ENCODE measurements around the gene ADIPOR2.

The ADIPOR2 gene

DNA sequence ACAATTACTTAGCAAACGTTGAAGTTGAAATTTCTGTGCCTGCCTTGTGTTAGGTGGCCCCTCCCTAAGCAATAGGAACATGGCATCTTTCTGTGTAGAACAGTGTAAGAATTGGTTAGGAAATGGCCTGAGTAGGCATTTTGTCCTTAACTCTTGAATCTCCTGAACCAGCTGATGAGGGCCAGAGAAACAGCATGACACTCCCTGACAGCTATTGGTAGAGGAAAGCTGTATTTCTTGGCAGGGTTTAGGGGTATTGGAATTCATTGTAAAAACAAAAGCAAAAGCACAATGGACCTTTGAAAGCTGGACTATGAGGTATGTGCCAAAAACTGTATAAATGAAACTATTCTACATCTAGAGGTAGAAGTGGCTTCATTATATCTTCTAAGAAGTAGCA is 88.9 kb downstream of the ADIPOR2 start:
- peak; percentile 18 for DNase-seq

DNA sequence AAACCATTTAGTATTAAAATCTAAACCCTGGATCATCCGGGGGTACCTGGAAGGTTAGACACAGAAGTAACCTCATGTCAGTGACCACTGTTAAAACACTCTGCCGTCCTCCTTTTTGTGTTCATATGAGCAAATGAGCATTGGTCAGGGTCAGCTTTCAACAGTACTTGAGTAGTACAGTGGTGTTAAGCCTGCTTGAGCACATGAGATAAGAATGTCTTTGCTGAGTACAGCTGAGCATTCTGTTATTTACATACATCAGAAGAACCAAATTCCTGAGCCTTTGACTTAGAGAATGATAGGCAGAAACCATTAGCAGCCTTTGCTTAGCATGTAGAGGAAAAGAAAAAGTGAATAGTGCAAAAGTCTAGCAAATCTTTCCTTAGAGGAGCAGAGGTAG is 90.9 kb downstream of the ADIPOR2 start:
- DNase-seq = no peak

DNA sequence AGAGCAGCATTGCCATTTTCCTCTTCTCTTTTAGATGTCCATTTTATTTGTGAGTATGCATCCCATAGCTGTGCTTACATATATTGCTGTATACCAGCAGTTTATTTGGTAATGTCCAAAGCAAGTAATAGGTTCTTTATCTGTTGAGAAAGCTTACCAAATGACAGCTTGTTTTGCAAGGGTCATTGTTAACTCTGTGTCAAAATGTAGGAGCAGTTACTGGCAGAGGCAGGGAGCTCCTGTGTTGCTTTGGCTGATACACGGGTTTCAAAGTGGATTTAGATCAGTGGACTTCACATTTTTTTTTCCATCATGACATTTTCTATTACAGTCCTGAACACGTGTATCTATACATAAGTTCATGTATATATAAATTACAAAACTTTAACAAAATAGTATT is 91.3 kb downstream of the ADIPOR2 start:
- DNase-seq = no peak

DNA sequence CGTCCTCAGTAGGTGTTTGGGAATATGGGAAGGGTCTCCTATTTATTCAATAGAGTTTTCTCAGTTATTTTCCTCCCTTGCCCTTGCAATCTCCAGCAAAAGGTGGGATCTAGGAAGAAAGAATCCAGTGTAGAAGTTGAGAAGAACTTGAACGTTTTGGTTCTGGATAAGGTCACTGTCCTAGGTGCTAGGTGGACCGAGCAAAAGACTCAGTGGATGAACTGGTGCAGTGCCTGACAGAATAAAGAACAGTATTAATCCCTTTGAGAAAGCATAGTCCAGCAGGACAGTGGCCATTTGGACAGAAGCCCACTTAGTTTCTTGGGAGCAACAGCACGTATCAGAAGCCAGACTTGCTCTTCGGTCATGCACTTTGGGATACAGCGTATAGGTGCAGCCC is 96.8 kb downstream of the ADIPOR2 start:
- DNase-seq = no peak

DNA sequence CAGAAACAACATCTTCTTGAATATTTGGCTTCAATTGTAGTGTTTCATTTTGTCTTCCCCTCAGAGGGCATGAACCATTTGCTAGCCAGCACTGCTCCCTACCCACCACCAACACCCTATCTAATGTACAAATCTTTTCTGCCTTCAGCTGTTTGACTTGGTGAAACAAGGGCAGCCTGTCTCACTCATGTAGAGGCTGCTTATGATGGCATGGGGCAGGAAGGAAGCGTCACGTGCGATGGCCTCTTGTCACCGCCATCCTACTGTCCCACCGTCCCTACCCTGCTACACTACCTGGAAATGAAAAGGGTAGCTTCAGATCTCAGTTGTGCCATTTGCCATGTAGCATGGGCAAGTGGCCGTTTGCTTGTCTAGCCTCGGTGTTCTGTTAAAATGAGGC is 99.6 kb downstream of the ADIPOR2 start:
- peak; percentile 13 for DNase-seq

DNA sequence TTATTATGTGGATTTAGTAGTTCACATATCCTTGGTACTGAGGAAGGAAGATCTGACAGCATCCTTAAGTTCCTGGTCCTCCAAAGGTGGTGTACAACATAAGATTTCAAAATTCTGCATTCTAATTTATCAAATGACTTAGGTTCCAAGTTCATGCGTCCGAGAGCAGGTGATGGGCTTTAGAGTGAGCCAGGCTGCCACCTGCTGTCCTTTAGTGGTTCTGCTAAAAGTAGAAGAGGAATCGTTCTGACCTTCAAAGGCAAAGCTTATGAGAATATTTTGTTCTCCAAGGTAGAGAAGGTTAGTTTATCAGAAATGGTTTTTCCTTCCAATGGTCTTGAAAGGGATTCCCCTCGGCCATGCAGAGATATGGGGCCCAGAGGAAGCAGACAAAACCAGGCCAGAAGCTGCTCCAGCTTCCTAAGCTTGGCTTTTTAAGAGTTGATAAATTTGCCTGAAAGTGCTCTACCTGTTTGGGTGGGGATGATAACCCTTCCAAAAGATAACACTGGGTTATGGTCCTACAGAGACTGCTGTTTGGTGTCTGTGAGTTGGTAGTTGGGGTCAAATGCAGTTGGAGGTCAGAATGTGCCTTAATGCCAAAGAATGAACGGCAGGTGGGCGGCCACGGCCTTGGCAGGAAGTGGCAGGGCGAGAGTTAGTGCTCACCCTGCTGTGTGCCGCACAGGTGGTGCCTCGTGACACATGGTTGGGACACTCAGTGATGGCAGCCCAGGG is 100.4 kb downstream of the ADIPOR2 start:
- DNase-seq = peak; percentile 85

DNA sequence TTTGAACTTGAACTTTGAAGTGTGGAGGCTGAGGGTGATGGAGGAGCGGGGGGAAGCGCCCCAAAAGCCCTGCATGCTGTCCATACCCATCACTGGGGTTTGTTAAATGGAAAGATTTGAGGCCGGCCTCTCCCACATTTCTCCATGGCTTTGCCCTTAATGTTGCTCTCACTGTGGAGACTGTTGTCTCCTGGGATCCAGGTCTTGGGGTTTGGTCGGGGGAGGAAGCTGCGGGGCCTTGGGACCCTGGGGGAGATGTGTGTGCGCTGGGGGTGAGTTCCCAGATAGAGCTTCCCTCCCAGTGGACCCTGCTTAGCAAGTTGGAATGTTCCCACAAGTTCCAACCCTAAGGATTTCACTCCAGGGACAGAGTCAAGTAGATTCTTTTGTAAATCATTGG is 101.5 kb downstream of the ADIPOR2 start:
- DNase-seq = no peak

DNA sequence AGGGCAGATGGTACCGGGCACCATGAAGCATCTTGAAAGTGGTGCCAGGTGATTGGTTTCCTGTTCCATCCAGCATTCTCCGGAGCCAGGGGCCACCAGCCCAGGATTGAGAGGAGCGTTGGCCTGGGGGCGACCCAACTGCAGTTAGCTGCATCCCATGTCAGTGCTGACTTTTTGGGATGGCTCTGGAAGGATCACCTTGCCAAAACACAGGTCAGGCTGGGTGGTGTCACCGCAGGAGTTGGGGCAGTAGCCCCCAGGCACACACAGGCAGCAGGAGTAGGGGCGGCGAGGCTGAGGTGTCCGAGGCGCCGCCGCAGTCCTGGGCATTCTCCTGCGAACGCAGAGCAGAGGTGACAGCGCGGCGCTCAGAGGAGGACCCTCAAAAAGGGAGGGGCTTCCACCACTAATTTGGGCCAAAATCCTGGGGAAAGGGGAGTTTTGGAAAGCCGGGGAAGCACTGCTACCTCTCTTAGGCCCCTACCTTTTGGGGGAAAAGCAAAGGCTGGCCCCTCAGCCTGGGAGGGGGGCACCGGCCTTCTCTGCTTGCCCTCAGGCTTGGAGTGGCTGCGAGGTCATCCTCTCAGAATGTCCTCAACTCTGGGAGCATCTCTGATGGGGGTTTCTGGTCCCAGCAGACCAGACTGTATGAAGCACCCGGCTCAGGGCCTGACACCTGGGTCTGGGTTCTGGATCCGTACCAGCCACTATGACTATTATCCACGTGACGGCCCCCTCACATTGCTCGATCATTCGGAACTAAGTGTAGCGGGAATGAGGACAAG is 102.7 kb downstream of the ADIPOR2 start:
- DNase-seq = no peak

DNA sequence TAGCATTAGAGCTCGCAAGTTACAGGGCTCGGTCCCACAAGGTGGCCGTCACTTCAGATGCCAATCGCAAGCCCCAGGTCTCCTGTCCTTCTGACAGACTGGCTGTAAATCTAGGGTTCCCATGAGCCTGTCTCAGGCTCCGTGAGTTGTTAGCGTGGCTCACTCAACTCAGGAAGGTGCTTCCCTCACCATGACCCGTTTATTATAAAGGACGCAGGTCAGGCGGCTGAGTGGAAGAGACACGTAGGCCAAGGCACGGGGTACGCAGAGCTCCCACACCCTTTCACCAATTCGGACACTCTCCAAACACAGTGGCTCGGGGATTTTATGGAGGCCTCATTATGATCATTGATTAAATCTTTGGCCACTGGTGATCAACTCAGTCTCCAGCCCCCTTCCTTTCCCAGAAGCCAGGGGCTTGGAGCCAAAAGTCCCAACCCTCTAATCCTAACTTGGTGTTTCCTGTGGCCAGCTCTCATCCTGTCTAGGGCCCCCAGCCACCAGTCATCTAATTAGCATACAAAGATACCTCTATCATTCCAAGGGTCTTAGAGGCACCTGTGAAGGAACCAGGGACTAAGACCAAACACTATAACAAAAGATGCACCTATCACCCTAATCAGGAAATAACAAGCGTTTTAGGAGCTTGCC is 103.7 kb downstream of the ADIPOR2 start:
- DNase-seq = no peak

DNA sequence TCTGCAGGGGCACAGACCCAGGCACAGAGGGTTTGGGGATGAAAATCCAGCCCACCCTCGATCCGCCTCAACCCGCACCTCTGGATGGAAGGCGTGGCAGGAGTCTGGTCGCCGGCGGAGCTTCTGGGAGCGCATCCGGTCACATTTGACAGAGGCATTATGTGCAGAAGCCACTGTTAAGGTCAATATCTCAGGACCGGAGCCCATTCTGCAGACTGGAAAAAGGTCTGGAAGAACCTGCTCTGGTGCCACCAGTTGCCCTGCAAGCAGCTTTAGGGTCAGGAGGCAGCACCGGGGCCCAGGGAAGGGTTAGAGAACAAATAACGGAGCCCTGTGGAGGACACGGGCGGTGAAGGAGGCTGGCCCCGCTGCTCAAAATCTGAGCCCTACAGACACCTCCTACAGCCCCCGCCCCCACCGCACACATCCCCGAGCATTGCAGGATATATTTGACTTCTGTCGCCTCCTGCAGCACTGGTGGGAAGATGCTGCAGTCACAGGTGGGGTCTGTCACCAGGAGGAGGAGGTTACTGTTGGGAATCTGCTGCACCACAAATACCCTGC is 104.4 kb downstream of the ADIPOR2 start:
- DNase-seq = no peak

DNA sequence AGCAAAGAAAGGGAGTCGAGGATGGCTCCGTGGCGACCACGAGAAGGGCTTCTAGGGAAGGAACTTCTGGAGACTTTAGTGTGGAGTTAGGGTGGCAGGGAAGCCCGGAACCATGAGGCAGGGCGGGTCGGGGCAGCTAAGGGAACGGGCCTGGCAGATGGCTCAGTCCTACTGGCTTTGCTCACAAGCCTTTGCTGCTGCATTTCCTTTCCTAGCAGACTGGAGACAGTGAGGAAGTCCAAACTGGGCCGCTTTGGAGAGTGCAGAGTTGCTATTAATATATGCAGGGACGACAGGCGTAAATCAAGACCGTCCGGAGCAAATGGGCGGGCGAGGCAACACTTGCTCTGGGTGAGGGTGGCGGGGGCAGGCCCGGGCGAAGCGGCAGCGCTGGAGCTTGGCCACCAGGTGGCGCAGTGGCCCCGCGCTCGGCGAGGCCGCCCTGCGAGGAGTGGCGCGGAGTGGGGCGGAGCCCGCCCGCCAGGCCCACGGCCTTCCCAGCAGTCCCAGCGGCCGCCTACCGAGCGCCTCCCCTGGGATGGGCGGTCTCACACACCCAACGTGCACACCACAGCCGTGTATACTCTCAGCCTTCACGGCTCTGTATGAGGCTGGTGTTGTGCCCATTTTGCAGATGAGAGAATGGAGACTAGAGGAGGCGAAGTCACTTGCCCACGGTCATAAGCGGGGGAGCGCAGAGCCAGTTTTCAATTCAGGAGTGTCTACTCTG is 105.1 kb downstream of the ADIPOR2 start:
- DNase-seq = peak; percentile 92

DNA sequence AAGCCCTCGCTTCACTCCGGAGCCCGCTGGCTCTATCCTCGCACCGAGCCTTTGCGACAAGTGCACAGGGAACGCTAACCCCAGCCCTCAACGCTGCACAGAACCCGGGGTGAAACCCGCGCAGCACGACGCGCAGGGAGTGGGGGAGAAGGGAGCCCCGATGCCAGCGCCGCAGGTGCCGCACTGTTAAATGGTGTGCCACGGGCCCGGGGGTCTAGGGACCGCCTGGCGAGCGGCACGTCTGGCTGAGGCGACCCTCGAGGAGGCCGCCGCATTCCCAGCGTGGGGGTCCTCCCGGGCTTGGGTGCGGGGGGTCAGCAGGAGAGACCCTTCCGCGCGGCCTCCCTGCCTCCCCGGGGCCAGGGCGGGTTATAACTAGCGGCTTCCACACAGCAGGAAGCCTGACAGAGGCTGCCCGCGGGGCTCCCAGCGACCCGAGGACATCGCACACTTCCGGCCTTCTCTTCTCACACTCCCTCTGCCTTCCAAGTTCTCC is 105.7 kb downstream of the ADIPOR2 start:
- no peak for DNase-seq

DNA sequence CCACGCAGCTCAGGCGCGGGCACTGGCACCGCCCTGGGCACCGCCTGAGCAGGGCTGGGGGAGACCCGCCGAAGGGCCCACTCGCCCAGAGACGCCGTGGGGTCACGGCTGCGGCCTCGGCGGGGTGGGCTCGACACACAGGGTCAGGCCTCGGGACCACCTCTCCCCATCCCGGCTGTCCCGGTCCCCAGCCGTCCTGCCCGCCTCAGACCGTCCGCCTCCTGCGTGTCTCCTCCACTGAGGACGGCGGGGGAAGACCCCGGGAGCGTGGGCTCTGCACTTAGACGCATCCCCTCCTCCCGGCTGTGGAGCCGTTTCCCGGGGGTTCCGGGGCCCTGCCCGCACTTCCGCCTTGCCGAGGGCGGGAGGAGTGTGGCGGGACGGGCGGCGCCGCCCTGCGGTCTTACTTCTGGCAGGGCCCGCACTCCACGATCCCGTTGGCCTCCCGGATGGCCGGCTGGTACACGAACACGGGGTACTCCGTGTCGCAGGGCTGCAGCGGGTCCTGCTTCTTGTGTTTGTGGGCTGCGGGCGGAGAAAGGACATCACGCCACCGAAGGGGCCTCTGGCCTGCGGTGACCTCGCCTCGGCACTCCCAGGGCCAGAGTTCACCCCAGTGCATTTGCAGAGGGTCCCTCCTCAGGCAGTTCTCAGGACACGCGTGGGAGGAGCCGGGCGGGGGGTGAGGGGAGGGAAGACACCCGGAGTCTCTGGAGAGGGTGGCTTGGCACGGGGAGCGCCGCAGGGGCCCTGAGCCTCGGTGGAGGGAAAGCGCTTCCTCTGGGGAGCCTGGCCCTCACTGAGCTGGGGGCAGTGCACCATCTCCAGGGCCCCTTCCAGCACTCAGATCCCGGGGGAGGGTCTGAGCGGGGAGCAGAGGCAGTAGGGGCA is 106.4 kb downstream of the ADIPOR2 start:
- DNase-seq = no peak

DNA sequence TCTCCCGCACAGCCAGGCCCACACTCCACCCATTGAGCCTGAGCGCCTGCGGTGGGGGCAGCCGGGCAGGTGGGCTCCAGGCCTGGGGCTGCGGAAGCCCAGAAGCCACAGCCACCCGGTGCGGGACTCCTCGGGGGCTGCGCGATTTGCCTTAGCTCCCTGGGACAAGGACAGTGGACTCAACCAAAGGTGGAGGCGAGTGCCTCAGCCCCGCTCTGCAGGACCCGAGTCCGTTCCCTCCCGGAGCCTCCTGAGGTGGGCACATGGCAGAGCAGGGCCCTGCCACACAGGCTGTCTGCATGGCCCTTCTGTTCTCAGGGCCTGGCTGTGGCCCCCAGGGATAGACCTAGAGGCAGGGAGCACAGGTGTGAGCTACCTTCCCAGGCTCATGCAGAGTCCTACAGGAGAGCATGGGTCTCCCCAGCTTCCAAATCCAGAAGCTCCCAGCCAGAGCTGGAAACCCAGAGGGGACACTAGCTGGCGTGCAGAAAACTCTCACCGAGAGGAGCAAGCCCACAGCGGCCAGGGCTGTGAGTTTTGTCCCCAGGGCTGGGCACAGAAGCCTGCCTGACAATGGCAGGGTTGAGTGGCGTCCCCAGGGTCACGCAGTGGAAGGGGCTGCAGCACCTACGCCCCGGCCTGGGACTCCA is 107.2 kb downstream of the ADIPOR2 start:
- DNase-seq = no peak

DNA sequence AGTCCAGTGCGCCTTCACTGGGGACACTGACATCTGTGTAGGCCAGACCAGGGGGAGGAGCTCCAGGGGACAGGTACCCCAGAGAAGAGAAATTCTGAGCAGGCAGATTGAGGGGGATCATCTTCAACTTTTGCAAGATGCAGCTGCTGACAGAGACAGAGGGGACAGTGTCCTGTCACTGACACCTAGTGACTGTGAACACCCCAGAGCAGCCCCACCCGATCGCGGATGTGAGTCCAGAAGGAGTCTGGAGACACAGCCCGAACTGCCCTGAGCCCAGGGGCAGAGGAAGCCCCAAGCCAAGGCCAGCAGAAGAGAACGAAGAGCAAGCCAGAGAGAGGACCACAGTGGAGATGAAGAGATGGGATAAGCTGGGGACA is 107.8 kb downstream of the ADIPOR2 start:
- no peak for DNase-seq

DNA sequence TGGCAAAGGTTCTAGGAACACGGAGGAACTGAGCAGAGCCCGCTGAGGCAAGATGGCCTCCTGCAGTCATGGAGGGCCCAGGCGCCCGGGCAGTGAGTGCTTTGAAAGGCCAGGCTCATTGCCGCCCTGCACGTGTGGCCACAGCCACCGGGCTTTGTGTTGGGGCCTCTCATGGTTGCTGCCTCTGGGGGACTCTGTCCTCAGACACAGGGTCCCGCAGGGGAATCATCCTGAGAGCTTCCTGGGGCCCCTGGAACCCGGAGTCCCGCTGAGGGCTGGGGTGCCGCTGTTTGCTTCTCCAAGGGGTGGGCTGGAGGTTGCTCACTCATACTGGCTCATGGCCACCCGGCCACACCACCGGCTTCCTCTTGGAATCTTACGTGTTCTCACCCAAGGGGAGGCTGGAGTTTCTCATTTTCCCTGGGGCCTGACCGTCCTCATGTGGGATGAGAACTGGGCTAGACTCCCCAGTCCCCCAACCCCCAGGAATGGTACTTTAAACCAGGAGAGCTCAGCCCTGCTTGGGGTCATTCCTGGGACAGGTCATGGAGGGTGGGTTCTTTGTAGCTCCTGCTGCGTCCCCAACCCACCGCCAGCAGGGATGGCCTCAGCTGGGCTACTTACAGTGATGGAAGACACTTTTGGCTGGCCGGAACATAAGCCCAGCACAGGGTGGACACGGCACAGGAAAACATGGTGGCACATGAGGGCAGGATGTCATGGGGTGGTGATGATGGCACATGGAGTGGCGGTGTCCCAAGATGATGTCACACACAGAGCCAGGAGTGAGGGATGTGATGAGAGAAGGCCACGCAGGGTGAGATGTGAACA is 108.4 kb downstream of the ADIPOR2 start:
- no peak for DNase-seq

DNA sequence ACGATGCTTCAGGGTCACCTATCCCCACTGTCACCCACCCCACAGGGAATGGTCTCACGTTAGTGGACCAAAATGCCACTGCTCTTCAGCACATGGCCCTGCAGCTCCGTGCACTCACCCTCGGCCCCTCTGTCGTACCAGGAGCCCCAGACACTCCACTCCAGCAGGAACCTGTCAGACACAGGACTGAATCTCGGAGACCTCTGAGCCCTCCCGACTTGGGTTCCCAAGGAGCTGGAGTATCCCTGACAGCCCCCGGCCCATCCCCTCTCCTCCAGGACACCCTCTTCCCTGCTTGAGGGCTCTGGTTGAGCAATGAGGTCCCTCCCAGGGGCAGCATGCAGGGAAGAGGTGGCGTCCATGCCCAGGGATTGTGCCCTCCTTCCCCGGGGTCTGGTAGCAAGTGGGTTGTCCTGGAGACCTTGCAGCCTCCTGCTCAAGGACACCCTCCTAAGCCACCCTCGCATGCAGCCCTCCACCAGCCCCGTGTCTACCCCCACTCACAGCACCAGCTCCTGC is 109.1 kb downstream of the ADIPOR2 start:
- DNase-seq = no peak

DNA sequence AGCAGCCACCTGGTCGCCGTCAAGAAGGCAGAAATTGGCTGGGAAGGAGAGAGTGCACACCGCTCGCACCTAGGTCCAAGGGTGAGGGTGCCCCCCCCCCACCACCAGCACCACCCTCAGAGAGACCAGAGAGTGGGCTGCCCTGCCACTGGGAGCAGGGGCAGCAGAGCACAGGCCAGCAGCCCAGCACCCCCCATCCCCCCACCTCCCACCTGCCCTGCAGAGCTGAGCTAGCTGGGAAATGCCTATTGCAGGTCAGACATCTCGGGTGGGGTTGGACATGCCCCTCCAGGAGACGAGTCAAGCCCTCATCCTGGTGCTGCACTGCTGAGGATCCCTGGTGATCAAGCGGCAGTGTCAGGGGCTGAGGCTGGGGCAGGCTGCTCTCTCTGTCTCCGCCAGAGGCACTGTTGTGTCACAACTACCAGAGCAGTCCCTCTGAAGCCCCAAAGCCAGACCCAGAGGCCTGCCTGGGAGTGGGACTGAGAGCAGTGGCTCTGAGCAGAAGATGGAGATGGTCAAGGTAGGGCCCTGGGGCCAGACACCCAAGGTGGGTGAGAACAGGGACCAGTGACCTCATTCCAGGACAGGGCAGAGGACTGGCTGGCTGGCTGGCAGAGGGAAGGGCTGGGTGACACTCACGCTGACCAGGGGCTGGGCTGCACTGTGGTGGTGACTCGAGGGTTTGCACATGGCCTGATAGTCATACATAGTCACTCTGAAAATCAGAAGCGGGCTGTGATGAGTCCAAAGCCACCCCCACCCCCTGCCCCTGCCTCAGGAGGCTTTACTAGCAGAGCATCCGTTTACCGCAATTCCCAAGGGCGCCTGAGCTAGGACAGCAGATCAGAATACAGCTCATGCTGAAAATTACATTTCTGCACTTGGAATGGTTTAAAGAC is 109.8 kb downstream of the ADIPOR2 start:
- DNase-seq = peak; percentile 58
